Fibroblast of the conjunctiva (primary cell): ENCODE results near the gene UROS.

ENCODE experiments used
- DNase-seq: peaks from one replicate; pipeline ENCODE4 v3.0.0-alpha.2; 2010; ENCODE audit warnings: low read depth

The UROS gene

GRCh38 chr10:125762692-125763648 is 60.1 kb downstream of the UROS start:
- no peak for DNase-seq

- no peak for DNase-seq
Observed at GRCh38 chr10:125761961-125762360, 61.1 kb downstream of the UROS start.

DNA sequence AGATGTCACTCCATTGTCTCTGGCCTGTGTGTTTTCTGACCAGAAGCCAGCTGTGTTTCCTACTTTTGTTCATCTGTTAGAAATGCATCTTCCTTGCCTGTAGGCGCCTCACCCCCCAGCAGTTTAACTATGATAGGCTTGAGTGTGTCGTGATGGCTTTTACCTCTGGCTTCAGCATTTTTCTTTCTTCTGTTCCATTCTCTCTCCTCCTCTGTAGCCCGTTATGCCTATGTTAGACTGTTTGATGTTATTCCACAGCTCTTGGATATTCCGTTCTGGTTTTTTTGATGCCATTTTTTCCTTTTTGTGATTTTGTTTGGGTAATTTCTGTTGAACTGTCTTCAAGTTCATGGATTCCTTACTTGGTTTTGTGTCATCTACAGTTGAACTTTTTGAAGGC is 65.3 kb downstream of the UROS start:
- DNase-seq: no peak

DNA sequence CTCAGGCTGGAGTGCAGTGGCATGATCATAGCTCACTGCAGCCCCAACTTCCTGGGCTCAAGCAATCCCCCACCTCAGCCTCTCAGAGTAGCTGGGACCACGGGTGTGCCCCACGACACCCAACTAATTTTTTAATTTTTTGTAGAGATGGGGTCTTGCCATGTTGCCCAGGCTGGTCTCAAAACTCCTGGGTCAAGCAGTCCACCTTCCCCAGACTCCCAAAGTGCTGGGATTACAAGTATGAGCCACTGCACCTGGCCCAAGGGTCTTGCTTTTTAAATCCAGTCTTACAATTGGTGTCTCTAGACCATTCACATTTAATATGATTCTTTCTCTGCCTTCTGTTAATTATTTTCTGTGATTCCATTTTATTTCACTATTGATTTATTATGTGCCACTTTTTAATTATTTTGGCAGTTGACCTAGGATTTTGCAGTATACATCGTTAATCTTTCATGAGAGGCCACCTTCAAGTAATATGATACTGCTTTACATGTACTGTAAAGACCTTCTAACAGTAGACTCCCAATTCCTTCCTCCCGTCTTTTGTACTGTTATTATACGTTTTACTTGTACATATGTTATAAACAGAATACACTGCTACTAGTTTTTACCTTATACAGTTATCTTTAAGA is 66.1 kb downstream of the UROS start:
- DNase-seq: no peak

- DNase-seq: no peak
Observed at GRCh38 chr10:125756196-125756595, 66.9 kb downstream of the UROS start.

GRCh38 chr10:125747417-125747816 is 75.6 kb downstream of the UROS start:
- no peak for DNase-seq

DNA sequence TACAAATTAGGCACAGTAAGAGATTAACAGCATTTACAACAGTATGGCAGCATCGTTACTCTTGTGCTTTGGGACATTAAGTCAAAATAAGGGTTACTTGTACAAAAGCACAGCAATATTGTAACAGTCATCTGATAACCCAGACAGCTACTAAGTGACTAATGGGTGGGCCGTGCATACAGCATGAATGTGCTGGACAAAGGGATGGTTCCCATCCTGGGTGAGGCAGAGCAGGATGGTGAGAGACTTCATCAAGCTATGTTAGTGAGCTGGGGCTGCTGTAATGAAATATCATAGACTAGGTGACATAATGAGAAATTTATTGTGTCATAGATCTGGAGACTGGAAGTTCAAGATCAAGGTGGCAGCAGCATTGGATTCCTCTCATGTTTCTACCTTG is 78.1 kb downstream of the UROS start:
- no peak for DNase-seq

DNA sequence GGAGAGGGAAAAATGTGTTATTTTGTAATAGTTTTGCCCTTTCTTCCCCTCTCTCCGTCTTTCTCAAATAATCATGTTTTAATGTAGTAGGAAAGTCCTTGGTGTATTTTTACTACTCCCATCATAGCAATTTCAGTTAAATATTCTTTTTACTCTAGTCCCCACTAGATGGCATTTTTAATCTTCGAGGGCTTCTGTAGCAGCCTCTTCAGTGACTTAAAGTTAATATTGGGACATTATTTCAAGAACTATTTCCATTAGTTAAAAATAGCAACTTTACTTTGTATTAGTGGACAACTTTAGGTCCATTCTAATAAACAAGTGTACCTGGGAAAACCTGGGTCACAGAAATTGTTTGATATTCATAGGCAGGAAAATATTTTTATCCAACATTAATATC is 80.6 kb downstream of the UROS start:
- DNase-seq: no peak

DNA sequence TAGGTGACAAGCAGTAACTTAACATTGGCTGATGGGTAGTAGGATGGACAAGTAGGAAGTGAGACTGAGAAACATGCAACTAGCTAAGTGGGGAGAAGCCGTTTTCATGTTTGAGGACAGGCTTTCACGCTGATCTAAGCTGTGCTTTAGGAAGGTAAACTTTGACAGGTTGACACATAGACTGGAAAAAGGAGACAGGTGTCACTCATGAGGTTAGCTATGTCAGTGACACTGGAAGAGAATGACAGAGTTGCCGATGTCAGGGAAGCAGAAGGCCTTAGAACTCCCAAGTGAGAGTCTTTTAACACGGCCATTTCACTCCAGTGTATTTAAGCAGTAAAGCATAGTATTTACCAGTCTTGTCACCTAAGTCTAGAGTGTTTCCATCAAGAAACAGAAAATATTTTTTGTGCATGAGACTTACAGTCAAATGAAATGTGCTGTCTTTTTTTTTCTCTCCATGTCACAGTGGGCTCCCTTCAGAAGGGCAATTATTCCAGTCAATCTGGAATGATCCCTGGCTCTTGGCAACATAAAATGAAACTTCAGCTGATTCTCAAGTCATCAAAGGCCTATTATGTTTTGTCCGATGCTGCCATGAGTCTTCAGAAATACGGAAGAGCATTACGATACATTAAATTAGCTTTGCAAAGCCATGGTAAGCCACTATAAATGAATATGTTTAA is 82.9 kb downstream of the UROS start:
- no peak for DNase-seq
